ENCODE results near the gene LMBR1.
"Not testable (repeated sequence)": the region's sequence is repeated elsewhere in the genome, so short reads cannot be mapped to it uniquely, and the experiment has no call there.

Gene LMBR1

GRCh38 chr7:156903232-156903909 lies 10.4 kb upstream of the LMBR1 start:
- TF ChIP-seq, protein P1, sequence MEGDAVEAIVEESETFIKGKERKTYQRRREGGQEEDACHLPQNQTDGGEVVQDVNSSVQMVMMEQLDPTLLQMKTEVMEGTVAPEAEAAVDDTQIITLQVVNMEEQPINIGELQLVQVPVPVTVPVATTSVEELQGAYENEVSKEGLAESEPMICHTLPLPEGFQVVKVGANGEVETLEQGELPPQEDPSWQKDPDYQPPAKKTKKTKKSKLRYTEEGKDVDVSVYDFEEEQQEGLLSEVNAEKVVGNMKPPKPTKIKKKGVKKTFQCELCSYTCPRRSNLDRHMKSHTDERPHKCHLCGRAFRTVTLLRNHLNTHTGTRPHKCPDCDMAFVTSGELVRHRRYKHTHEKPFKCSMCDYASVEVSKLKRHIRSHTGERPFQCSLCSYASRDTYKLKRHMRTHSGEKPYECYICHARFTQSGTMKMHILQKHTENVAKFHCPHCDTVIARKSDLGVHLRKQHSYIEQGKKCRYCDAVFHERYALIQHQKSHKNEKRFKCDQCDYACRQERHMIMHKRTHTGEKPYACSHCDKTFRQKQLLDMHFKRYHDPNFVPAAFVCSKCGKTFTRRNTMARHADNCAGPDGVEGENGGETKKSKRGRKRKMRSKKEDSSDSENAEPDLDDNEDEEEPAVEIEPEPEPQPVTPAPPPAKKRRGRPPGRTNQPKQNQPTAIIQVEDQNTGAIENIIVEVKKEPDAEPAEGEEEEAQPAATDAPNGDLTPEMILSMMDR (IDR thresholded peaks at IDR 0.05), result no peak
- no peaks in the 10 kb centered on the region for H3K36me3 ChIP-seq
- H3K4me3 ChIP-seq, result no peak overlapping the region
- H3K27me3 ChIP-seq, result peaks cover 0 to 16% of the 10 kb centered on the region in 2 donors
- no peaks in the 10 kb centered on the region for H3K4me1 ChIP-seq
- no peaks in the 10 kb centered on the region for H3K9me3 ChIP-seq
- intact Hi-C loops (cut with DNase I; ENCODE audit: low total_unique reads), result no loop called here
- H3K27ac ChIP-seq, result no peak overlapping the region
- DNase-seq, result peak in 1 of 2 donors; percentile 63

- intact Hi-C loops (cut with DNase I; ENCODE audit: low total_unique reads), result not testable (repeated sequence)
Measured at GRCh38 chr7:156900093-156900492, 7.1 kb upstream of the LMBR1 start.

DNA sequence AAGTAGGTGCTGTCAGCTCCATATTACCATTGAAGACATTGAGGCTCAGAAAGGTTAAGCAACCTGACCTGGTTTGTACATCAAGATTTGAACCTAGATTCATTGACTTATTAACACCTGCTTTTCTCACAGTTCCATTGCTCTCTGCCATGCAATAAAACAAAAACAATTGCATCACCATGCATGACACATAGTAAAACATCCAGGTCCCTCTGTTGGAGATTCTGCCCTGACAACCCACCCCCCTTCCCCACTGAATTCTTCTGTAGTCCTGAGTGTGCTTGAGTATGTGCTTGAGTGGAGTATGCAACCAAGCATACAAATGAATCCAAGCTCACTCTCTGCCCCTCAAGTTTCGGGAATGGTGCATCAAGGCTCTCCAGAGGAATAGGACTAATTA lies 6.0 kb upstream of the LMBR1 start:
- peaks cover 0 to 6% of the 10 kb centered on the region in 2 donors for H3K27me3 ChIP-seq
- H3K36me3 ChIP-seq, result no peaks in the 10 kb centered on the region
- TF ChIP-seq, protein P1 (IDR thresholded peaks at IDR 0.05), result no peak
- no peaks in the 10 kb centered on the region for H3K9me3 ChIP-seq
- H3K4me3 ChIP-seq, result no peak overlapping the region
- peaks cover 0 to 8% (median 0%) of the 10 kb centered on the region in 4 donors for H3K4me1 ChIP-seq
- H3K27ac ChIP-seq, result no peak overlapping the region
- intact Hi-C loops (cut with DNase I; ENCODE audit: low total_unique reads), result loop anchor here (5.0 to 10.0 kb wide), 2 partner anchors 48 to 236 kb away; partner anchors contain the start of genes NOM1 and UBE3C
- DNase-seq, result no peak

More at GRCh38 chr7:156900093-156900492, 7.1 kb upstream of the LMBR1 start:
- H3K36me3 ChIP-seq, H3K9me3 ChIP-seq, H3K4me1 ChIP-seq, H3K27me3 ChIP-seq, H3K27ac ChIP-seq, H3K4me3 ChIP-seq, DNase-seq: not testable (repeated sequence)

- intact Hi-C loops (cut with DNase I; ENCODE audit: low total_unique reads), result loop anchor here (5.0 to 10.0 kb wide), 2 partner anchors 50 to 237 kb away; partner anchors contain the start of genes NOM1 and UBE3C
- no peaks in the 10 kb centered on the region for H3K36me3 ChIP-seq
- H3K4me1 ChIP-seq, result peaks cover 0 to 10% (median 0%) of the 10 kb centered on the region in 4 donors
- H3K27me3 ChIP-seq, result peaks cover 0 to 6% of the 10 kb centered on the region in 2 donors
- DNase-seq, result no peak
- TF ChIP-seq, protein P1 (IDR thresholded peaks at IDR 0.05), result no peak
- no peaks in the 10 kb centered on the region for H3K9me3 ChIP-seq
- H3K4me3 ChIP-seq, result no peak overlapping the region
- no peak overlapping the region for H3K27ac ChIP-seq
Measured at GRCh38 chr7:156897673-156898072, 4.7 kb upstream of the LMBR1 start.

DNA sequence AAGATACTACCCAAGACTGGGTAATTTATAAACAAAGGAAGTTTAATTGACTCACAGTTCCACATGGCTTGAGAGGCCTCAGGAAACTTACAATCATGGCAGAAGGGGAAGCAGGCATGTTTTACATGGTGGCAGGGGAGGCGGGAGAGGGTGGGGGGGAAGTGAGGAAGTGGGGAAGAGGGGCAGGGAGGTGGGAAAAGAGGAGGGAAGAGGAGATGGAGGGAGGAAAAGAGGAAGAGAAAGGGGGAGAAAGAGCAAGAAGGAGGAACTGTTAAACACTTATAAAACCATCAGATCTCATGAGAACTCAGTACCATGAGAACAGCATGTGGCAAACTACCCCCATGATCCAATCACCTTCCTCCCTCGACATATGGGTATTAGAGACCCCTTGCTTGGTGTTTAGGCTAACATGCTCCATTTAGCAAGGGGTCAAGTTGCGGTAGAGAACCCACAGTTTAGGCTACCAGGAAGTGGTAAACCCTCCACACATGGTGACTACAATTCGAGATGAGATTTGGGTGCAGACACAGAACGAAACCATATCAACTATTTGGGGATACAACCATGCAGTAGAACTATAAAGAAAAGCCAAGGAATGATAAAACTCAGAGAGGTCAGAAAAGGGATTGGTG lies 3.5 kb upstream of the LMBR1 start:
- peaks cover 0 to 17% (median 8%) of the 10 kb centered on the region in 4 donors for H3K4me1 ChIP-seq
- no peaks in the 10 kb centered on the region for H3K36me3 ChIP-seq
- no peaks in the 10 kb centered on the region for H3K27me3 ChIP-seq
- TF ChIP-seq, protein P1 (IDR thresholded peaks at IDR 0.05), result no peak
- H3K9me3 ChIP-seq, result no peaks in the 10 kb centered on the region
- H3K27ac ChIP-seq, result no peak overlapping the region
- no peak overlapping the region for H3K4me3 ChIP-seq
- intact Hi-C loops (cut with DNase I; ENCODE audit: low total_unique reads), result loop anchor here (5.0 to 10.0 kb wide), 2 partner anchors 51 to 238 kb away; partner anchors contain the start of genes NOM1 and UBE3C
- no peak for DNase-seq
